GM23248 (cell line): ENCODE data around the gene CD300E. TPM values are rescaled to one million over a fixed set of nuclear protein-coding genes. Genes with fewer than 3 reads are reported as not detected.

Experiments used
- DNase-seq: peaks from one replicate; pipeline ENCODE4 v3.0.0-alpha.2; 2015
- H2AFZ ChIP-seq: fragments of 200-600 bp; sonication (generic); 2 replicates; pipeline ENCODE4 v1.6.1; 2016; ENCODE audit warnings: antibody characterized with exemption
- H3F3A ChIP-seq: fragments of 200-600 bp; sonication (generic); 2 replicates; pipeline ENCODE4 v1.6.1; 2016; ENCODE audit warnings: mild to moderate bottlenecking, antibody characterized with exemption, mixed run types; ENCODE audit not compliant: insufficient read depth
- H3K27ac ChIP-seq: fragments of 200-600 bp; sonication (generic); 2 replicates; pipeline ENCODE4 v1.5.1; 2016; ENCODE audit warnings: mild to moderate bottlenecking
- H3K27me3 ChIP-seq: fragments of 200-600 bp; sonication (generic); replicated peaks from 2 replicates; pipeline ENCODE4 v1.6.1; 2016; ENCODE audit warnings: mild to moderate bottlenecking; ENCODE audit not compliant: insufficient read depth
- H3K36me3 ChIP-seq: fragments of 200-600 bp; sonication (generic); 2 replicates; pipeline ENCODE4 v1.6.1; 2016; ENCODE audit warnings: low read depth, mild to moderate bottlenecking
- H3K4me1 ChIP-seq: fragments of 200-600 bp; sonication (generic); 2 replicates; pipeline ENCODE4 v1.6.1; 2016; ENCODE audit warnings: mild to moderate bottlenecking; ENCODE audit not compliant: insufficient read depth
- H3K4me2 ChIP-seq: fragments of 200-600 bp; sonication (generic); one replicate; pipeline ENCODE4 v1.6.1; 2016; ENCODE audit warnings: mild to moderate bottlenecking; ENCODE audit not compliant: unreplicated experiment
- H3K4me3 ChIP-seq: fragments of 200-600 bp; sonication (generic); 2 replicates; pipeline ENCODE4 v1.5.1; 2016; ENCODE audit warnings: mild to moderate bottlenecking
- H3K79me2 ChIP-seq: fragments of 200-600 bp; sonication (generic); 2 replicates; pipeline ENCODE4 v1.6.1; 2016; ENCODE audit warnings: mild to moderate bottlenecking; ENCODE audit not compliant: insufficient read depth
- H3K9ac ChIP-seq: fragments of 200-600 bp; sonication (generic); 2 replicates; pipeline ENCODE4 v1.6.1; 2016; ENCODE audit warnings: mild to moderate bottlenecking
- H3K9me2 ChIP-seq: fragments of 200-600 bp; sonication (generic); 2 replicates; pipeline ENCODE4 v1.6.1; 2016; ENCODE audit warnings: mixed run types, mild to moderate bottlenecking, moderate library complexity; ENCODE audit not compliant: insufficient read depth
- H3K9me3 ChIP-seq: fragments of 200-600 bp; sonication (generic); one replicate; pipeline ENCODE4 v1.6.1; 2017; ENCODE audit warnings: low read depth
- H4K20me1 ChIP-seq: fragments of 200-600 bp; sonication (generic); 2 replicates; pipeline ENCODE4 v1.6.0; 2016; ENCODE audit not compliant: insufficient read depth
- EZH2 ChIP-seq: fragments of 200-600 bp; sonication (generic); IDR thresholded peaks from 2 replicates; pipeline ENCODE4 v1.6.1; 2018; ENCODE audit warnings: antibody characterized with exemption, mild to moderate bottlenecking; ENCODE audit not compliant: insufficient read depth, poor library complexity, severe bottlenecking
- EZH2phosphoT487 ChIP-seq: fragments of 200-600 bp; sonication (generic); IDR thresholded peaks from 2 replicates; pipeline ENCODE4 v1.6.1; 2018; ENCODE audit warnings: antibody characterized with exemption, moderate library complexity, mild to moderate bottlenecking, low read depth; ENCODE audit not compliant: insufficient read depth
- WGBS, 2 experiments: methylation state at CpG; one replicate each; pipeline ENCODE4 v1.1.6; 2015 to 2017; ENCODE audit warnings: low lambda C conversion rate in 2 of 2, low coverage in 1 of 2; ENCODE audit errors: missing lambda C conversion rate in 2 of 2; 5-methylcytosine and 5-hydroxymethylcytosine counted together
- in situ Hi-C: fragments of 300-500 bp; cut with MboI; formaldehyde crosslinking; loops from 2 replicates; pipeline ENCODE4 v1.15.0; 2020
- polyA plus RNA-seq: library from polyadenylated mRNA; unstranded; fragments of >200 nt; fragmentation: Nextera tagmentation; extraction: Ambion mirVana; gene quantifications from 2 replicates; pipeline ENCODE4 v1.2.1, GENCODE V29; 2016
- total RNA-seq: library from RNA; depleted of rRNA; stranded (reverse); fragments of >200 nt; shearing (Covaris generic); gene quantifications from 2 replicates; pipeline ENCODE4 v1.2.3, GENCODE V29; 2014; rRNA removed

The CD300E gene
- total and polyA plus RNA-seq, 2 experiments from 2014 or later, result not detected

- H3K9me3 ChIP-seq, result no peaks in the 10 kb centered on the region
- peak; percentile 67 for DNase-seq
Measured at GRCh38 chr17:74566132-74566753, 57.3 kb downstream of the CD300E start.

GRCh38 chr17:74565126-74565525, 58.4 kb downstream of the CD300E start:
- 18 to 32% methylated on average over 5 of the region's 5 CpGs for WGBS, 2 experiments
- H3K4me3 ChIP-seq, result no peak overlapping the region
- no peak overlapping the region for H3K4me2 ChIP-seq
- H3K9ac ChIP-seq, result no peak overlapping the region
- H3K36me3 ChIP-seq, result no peaks in the 10 kb centered on the region
- no peaks in the 10 kb centered on the region for H3K9me3 ChIP-seq
- DNase-seq, result no peak
- peaks cover 13% of the 10 kb centered on the region for H3K27me3 ChIP-seq
- H4K20me1 ChIP-seq, result no peaks in the 10 kb centered on the region
- peaks cover 3% of the 10 kb centered on the region; the same call in 1 of the 2 replicates for H3F3A ChIP-seq
- H3K27ac ChIP-seq, result no peak overlapping the region
- no peak overlapping the region for H2AFZ ChIP-seq
- H3K4me1 ChIP-seq, result peaks cover 4% of the 10 kb centered on the region
- in situ Hi-C loops, result no loop called here
- H3K9me2 ChIP-seq, result no peaks in the 10 kb centered on the region
- TF ChIP-seq EZH2, result no peak
- TF ChIP-seq EZH2phosphoT487, result no peak
- H3K79me2 ChIP-seq, result no peaks in the 10 kb centered on the region

More at GRCh38 chr17:74566132-74566753, 57.3 kb downstream of the CD300E start:
- H3K4me3 ChIP-seq, result no peak overlapping the region
- no peak overlapping the region for H2AFZ ChIP-seq
- 23 to 27% methylated on average over 9 of the region's 9 CpGs for WGBS, 2 experiments
- in situ Hi-C loops, result no loop called here
- no peak overlapping the region for H3K4me2 ChIP-seq
- H3K27ac ChIP-seq, result no peak overlapping the region
- H4K20me1 ChIP-seq, result no peaks in the 10 kb centered on the region
- H3F3A ChIP-seq, result peaks cover 4% of the 10 kb centered on the region; the same call in 1 of the 2 replicates
- no peaks in the 10 kb centered on the region for H3K79me2 ChIP-seq
- H3K9me2 ChIP-seq, result no peaks in the 10 kb centered on the region
- H3K4me1 ChIP-seq, result peaks cover 5% of the 10 kb centered on the region
- H3K36me3 ChIP-seq, result no peaks in the 10 kb centered on the region
- TF ChIP-seq EZH2phosphoT487, result no peak
- no peak for TF ChIP-seq EZH2
- H3K9ac ChIP-seq, result no peak overlapping the region
- H3K27me3 ChIP-seq, result peaks cover 13% of the 10 kb centered on the region

GRCh38 chr17:74563358-74563757, 60.2 kb downstream of the CD300E start:
- Histone ChIP-seq H3K36me3 (no peaks in the 10 kb centered on the region), H3K79me2 (no peaks in the 10 kb centered on the region), H2AFZ (no peak overlapping the region), H3K4me1 (no peaks in the 10 kb centered on the region), H3K27ac (no peak overlapping the region), H3K9me3 (no peaks in the 10 kb centered on the region), H3K4me3 (no peak overlapping the region), H4K20me1 (no peaks in the 10 kb centered on the region), H3K27me3 (peaks cover 19% of the 10 kb centered on the region), H3F3A (no peaks in the 10 kb centered on the region), H3K4me2 (no peak overlapping the region), H3K9ac (no peak overlapping the region), H3K9me2 (no peaks in the 10 kb centered on the region)
- in situ Hi-C loops, result no loop called here
- TF ChIP-seq EZH2phosphoT487 (no peak), EZH2 (no peak)
- 50 to 74% methylated on average over 1 of the region's 1 CpG for WGBS, 2 experiments
- DNase-seq, result no peak

- WGBS, 2 experiments, result 9 to 18% methylated on average over 3 of the region's 3 CpGs
- H3K9ac ChIP-seq, result no peak overlapping the region
- in situ Hi-C loops, result no loop called here
Measured at GRCh38 chr17:74561586-74561985, 62.0 kb downstream of the CD300E start.

More at GRCh38 chr17:74561586-74561985, 62.0 kb downstream of the CD300E start:
- Histone ChIP-seq H3K9me3 (no peaks in the 10 kb centered on the region), H3K4me3 (no peak overlapping the region), H3K4me2 (no peak overlapping the region), H3F3A (no peaks in the 10 kb centered on the region), H2AFZ (no peak overlapping the region), H3K79me2 (no peaks in the 10 kb centered on the region), H3K27me3 (peaks cover 27% of the 10 kb centered on the region), H3K9me2 (no peaks in the 10 kb centered on the region), H3K36me3 (no peaks in the 10 kb centered on the region), H3K27ac (no peak overlapping the region), H4K20me1 (no peaks in the 10 kb centered on the region), H3K4me1 (no peaks in the 10 kb centered on the region)
- no peak for DNase-seq
- no peak for TF ChIP-seq EZH2
- no peak for TF ChIP-seq EZH2phosphoT487

Other genes starting within 250 kb of the CD300E start
- gene GPRC5C, start 191.7 kb downstream of the CD300E start, total RNA-seq, result 0.25 and 2.7 TPM in 2 replicates
- 0.95 and 1.6 TPM in 2 replicates for gene GPRC5C, start 191.7 kb downstream of the CD300E start, polyA plus RNA-seq
- gene CD300A, start 157.1 kb downstream of the CD300E start, total RNA-seq, result not detected in 2 replicates
- not detected in 2 replicates for gene CD300A, start 157.1 kb downstream of the CD300E start, polyA plus RNA-seq
- not detected in 2 replicates for gene CD300LB, start 92.3 kb downstream of the CD300E start, total RNA-seq
- gene CD300LB, start 92.3 kb downstream of the CD300E start, polyA plus RNA-seq, result not detected in 2 replicates
- 0.76 and 1.0 TPM in 2 replicates for gene CD300C, start 77.6 kb downstream of the CD300E start, total RNA-seq
- 1.4 TPM in 2 replicates for gene CD300C, start 77.6 kb downstream of the CD300E start, polyA plus RNA-seq
- not detected in 2 replicates for gene CD300H, start 56.2 kb downstream of the CD300E start, total RNA-seq
- not detected in 2 replicates for gene CD300H, start 56.2 kb downstream of the CD300E start, polyA plus RNA-seq
- gene CD300LD, start 31.5 kb downstream of the CD300E start, total RNA-seq, result not detected in 2 replicates
- gene CD300LD, start 31.5 kb downstream of the CD300E start, polyA plus RNA-seq, result not detected in 2 replicates
- gene CD300LF, start 89.2 kb upstream of the CD300E start, total RNA-seq, result not detected in 2 replicates
- not detected in 2 replicates for gene CD300LF, start 89.2 kb upstream of the CD300E start, polyA plus RNA-seq
- 0.11 TPM in 1 of 2 replicates, not detected in the other for gene RAB37, start 113.5 kb upstream of the CD300E start, total RNA-seq
- not detected in 2 replicates for gene RAB37, start 113.5 kb upstream of the CD300E start, polyA plus RNA-seq
- 6.6 and 8.0 TPM in 2 replicates for gene NHERF1, start 124.9 kb upstream of the CD300E start, total RNA-seq
- gene NHERF1, start 124.9 kb upstream of the CD300E start, polyA plus RNA-seq, result 9.1 and 9.4 TPM in 2 replicates
- gene NAT9, start 152.6 kb upstream of the CD300E start, total RNA-seq, result 23.6 and 26.4 TPM in 2 replicates
- gene NAT9, start 152.6 kb upstream of the CD300E start, polyA plus RNA-seq, result 31.0 and 34.6 TPM in 2 replicates
- not detected in 2 replicates for gene GRIN2C, start 236.1 kb upstream of the CD300E start, total RNA-seq
- gene GRIN2C, start 236.1 kb upstream of the CD300E start, polyA plus RNA-seq, result not detected in 2 replicates
- 19.0 and 21.2 TPM in 2 replicates for gene FDXR, start 249.3 kb upstream of the CD300E start, total RNA-seq
- gene FDXR, start 249.3 kb upstream of the CD300E start, polyA plus RNA-seq, result 14.2 and 15.3 TPM in 2 replicates